Measurements from ENCODE around the gene ZNF22. TPM values are rescaled to one million over a fixed set of nuclear protein-coding genes. Genes with fewer than 3 reads are reported as not detected.

Gene ZNF22
- total and polyA plus RNA-seq, 2 of the 4 experiments (the other 2 are of a cell fraction), result 10.6 to 12.4 TPM

DNA sequence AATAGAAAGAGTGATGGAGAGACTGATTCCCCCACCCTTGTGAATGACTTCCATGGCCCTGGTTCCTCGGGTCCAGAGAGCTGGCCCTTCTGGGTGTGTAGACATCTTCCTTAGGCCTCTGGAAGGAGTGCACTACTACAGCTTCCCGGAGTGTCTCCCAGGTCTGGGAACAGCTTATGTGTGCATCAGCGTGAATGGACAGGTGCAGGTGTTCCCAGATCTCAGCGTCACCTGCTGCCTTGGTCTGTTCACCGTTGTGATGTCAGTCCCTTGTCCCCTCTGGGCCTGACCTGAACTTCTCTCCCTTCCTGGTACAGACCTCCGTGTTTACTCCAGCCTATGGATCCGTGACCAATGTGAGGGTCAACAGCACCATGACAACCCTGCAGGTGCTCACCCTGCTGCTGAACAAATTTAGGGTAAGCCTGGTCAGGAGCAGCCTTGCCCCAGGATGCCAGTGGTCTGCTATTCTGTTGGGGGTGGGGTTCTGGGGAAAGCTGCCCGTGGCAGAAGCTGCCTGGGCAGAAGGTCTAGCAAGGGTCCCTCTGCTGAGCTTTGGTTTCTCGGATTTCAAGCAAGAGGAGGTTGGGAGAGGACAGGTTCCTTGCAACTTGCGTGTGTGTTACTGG, 11.7 kb upstream of the ZNF22 start:
- dilution Hi-C loops (cut with HindIII; ENCODE audit: low sequenced_read_pairs, unreplicated experiment), result no loop called here
- intact Hi-C loops (cut with micrococcal nuclease), result no loop called here
- in situ Hi-C loops (cut with MboI; ENCODE audit: low sequenced_read_pairs), result loop anchor here (25.0 kb wide), 4 partner anchors 1023 to 1852 kb away; partner anchors contain the start of genes CSGALNACT2 and HNRNPF
- CTCF ChIA-PET, result no interaction called here
- H4K8ac ChIP-seq (ENCODE audit: low read depth in 2 of 2, low read length in 2 of 2), result no peak overlapping the region; a peak in 1 of 4 replicates
- no peak overlapping the region for H3K9ac ChIP-seq (ENCODE audit: low read depth, low read length)
- no peak overlapping the region for H3K23ac ChIP-seq (ENCODE audit: low read depth, low read length)
- H3K4me1 ChIP-seq (ENCODE audit: control insufficient read depth, insufficient read depth, low read length), result peaks cover 55% of the 10 kb centered on the region
- no peak overlapping the region for H2AFZ ChIP-seq (replicated peaks; ENCODE audit: low read length, poor library complexity)
- H2AK5ac ChIP-seq (ENCODE audit: low read depth, low read length), result peak overlapping the region; percentile 89; the same call in 1 of the 2 replicates
- H4K20me1 ChIP-seq (ENCODE audit: insufficient read depth, low read length), result no peaks in the 10 kb centered on the region
- no peak overlapping the region for H3K56ac ChIP-seq (ENCODE audit: extremely low read depth, insufficient read depth, low read length)
- H2BK120ac ChIP-seq (ENCODE audit: low read depth, low read length), result peak overlapping the region; percentile 64
- H3K4ac ChIP-seq (ENCODE audit: low read depth, low read length), result peak overlapping the region; percentile 46; the same call in 1 of the 2 replicates
- WGBS, 2 experiments (ENCODE audit: extremely low coverage in 2 of 2, insufficient read length in 1 of 2), result 88% methylated on average over 5 of the region's 10 CpGs; no CpG with 5 or more reads in 1 of the 2 experiments
- TF ChIP-seq BHLHE40 (IDR thresholded peaks at IDR 0.05; ENCODE audit: low read depth, low read length) (no peak), POLR2A (IDR thresholded peaks at IDR 0.05; ENCODE audit: low read depth, low read length) (no peak), RCOR1 (IDR thresholded peaks at IDR 0.05; ENCODE audit: insufficient replicate concordance, low read length) (no peak), RFX5 (IDR thresholded peaks at IDR 0.05; ENCODE audit: low read depth, low read length) (no peak), RAD21 (IDR thresholded peaks at IDR 0.05; ENCODE audit: low read length) (no peak), FOS (IDR thresholded peaks at IDR 0.05; ENCODE audit: low read depth, low read length) (no peak), MAZ (IDR thresholded peaks at IDR 0.05; ENCODE audit: borderline replicate concordance, low read depth, low read length) (no peak), CHD1 (IDR thresholded peaks at IDR 0.05; ENCODE audit: low read depth, low read length) (no peak), ELK1 (IDR thresholded peaks at IDR 0.05; ENCODE audit: borderline replicate concordance, low read depth, low read length) (no peak), MAFK (IDR thresholded peaks at IDR 0.05; ENCODE audit: low read depth, low read length) (no peak)
- TF ChIP-seq, protein P1, sequence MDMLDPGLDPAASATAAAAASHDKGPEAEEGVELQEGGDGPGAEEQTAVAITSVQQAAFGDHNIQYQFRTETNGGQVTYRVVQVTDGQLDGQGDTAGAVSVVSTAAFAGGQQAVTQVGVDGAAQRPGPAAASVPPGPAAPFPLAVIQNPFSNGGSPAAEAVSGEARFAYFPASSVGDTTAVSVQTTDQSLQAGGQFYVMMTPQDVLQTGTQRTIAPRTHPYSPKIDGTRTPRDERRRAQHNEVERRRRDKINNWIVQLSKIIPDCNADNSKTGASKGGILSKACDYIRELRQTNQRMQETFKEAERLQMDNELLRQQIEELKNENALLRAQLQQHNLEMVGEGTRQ (IDR thresholded peaks at IDR 0.05; ENCODE audit: low read depth, low read length), result no peak
- TF ChIP-seq, protein P2, sequence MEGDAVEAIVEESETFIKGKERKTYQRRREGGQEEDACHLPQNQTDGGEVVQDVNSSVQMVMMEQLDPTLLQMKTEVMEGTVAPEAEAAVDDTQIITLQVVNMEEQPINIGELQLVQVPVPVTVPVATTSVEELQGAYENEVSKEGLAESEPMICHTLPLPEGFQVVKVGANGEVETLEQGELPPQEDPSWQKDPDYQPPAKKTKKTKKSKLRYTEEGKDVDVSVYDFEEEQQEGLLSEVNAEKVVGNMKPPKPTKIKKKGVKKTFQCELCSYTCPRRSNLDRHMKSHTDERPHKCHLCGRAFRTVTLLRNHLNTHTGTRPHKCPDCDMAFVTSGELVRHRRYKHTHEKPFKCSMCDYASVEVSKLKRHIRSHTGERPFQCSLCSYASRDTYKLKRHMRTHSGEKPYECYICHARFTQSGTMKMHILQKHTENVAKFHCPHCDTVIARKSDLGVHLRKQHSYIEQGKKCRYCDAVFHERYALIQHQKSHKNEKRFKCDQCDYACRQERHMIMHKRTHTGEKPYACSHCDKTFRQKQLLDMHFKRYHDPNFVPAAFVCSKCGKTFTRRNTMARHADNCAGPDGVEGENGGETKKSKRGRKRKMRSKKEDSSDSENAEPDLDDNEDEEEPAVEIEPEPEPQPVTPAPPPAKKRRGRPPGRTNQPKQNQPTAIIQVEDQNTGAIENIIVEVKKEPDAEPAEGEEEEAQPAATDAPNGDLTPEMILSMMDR (conservative IDR thresholded peaks at IDR 0.05; ENCODE audit: low read depth, low read length), result no peak
- peak overlapping the region; percentile 36 for H4K5ac ChIP-seq (ENCODE audit: low read depth, low read length)
- H3K9me3 ChIP-seq (ENCODE audit: control insufficient read depth, insufficient read depth, low read length), result no peaks in the 10 kb centered on the region
- peak overlapping the region; percentile 48; the same call in 1 of the 2 replicates for H2BK20ac ChIP-seq (ENCODE audit: low read depth, low read length)
- no peak overlapping the region for H3K4me2 ChIP-seq (ENCODE audit: low read depth, low read length)
- no peak overlapping the region for H3K27ac ChIP-seq (ENCODE audit: insufficient read depth, low read length)
- ATAC-seq (ENCODE audit: low read depth), result no peak
- H2BK15ac ChIP-seq (ENCODE audit: low read depth, low read length), result peak overlapping the region; percentile 74; the same call in 2 of the 3 replicates
- no peak for DNase-seq
- BruUV-seq (replicated peaks), result no TSS peak
- H3K79me1 ChIP-seq (ENCODE audit: low read depth in 1 of 2, low read length in 2 of 2), result no peaks in the 10 kb centered on the region
- peak overlapping the region; percentile 9 for H2BK5ac ChIP-seq (ENCODE audit: low read depth, low read length, poor library complexity, severe bottlenecking)
- peaks cover 41% of the 10 kb centered on the region for H3K9me1 ChIP-seq (ENCODE audit: insufficient read depth, low read length)
- no peaks in the 10 kb centered on the region for H3K27me3 ChIP-seq (ENCODE audit: control insufficient read depth, insufficient read depth, low read length)
- peak overlapping the region; percentile 11 for H2AK9ac ChIP-seq (replicated peaks; ENCODE audit: low read depth, low read length, poor library complexity)
- POLR2A ChIA-PET (ENCODE audit: unreplicated experiment), result no interaction called here
- 0 out of 2 replicates have a peak overlapping the region, but pooled peaks have one; percentile 48 for H3K14ac ChIP-seq (replicated peaks; ENCODE audit: low read depth, low read length)
- H3K18ac ChIP-seq (ENCODE audit: low read depth, low read length), result peak overlapping the region; percentile 21; the same call in 1 of the 2 replicates
- peak overlapping the region; percentile 60 for H4K91ac ChIP-seq (ENCODE audit: insufficient read depth, low read depth, low read length)
- peaks cover 13% of the 10 kb centered on the region; the same call in 1 of the 2 replicates for H3K36me3 ChIP-seq (ENCODE audit: control insufficient read depth, insufficient read depth, low read length)
- H3K4me3 ChIP-seq (ENCODE audit: insufficient read depth, low read depth, low read length), result no peak overlapping the region

Measured in IMR-90 (cell line).